Right lobe of liver (tissue), 6 donors: ENCODE results near the gene SLC22A1. TPM values are rescaled to one million over a fixed set of nuclear protein-coding genes. Genes with fewer than 3 reads are reported as not detected.
A peak's percentile ranks its signal among the peaks of the same experiment; 100 is the strongest.

Source experiments
- ATAC-seq, 4 donors: fragments of 200-7000 bp; cut with Tn5 transposase; one replicate each; pipeline ENCODE4 v1.9.1; 2020; ENCODE audit warnings: mild to moderate bottlenecking in 4 of 4, moderate library complexity in 4 of 4
- DNase-seq, 3 donors: peaks; one replicate each; pipeline ENCODE4 v3.0.0-alpha.2; 2020
- H3K27ac ChIP-seq, 3 donors: fragments of 200-600 bp; one replicate each; pipeline ENCODE4 v1.8.0; 2022
- H3K27me3 ChIP-seq, 2 donors: fragments of 200-600 bp; one replicate each; pipeline ENCODE4 v1.8.0; 2022
- H3K36me3 ChIP-seq, 4 donors: fragments of 200-600 bp; sonication (generic) in 1 of 4; one replicate each; pipeline versions ENCODE4 v1.5.1 to v1.8.0; 2017 to 2022; ENCODE audit warnings: control low read depth in 1 of 4
- H3K4me1 ChIP-seq, 4 donors: fragments of 200-600 bp; sonication (generic) in 1 of 4; one replicate each; pipeline versions ENCODE4 v1.5.1 to v1.8.0; 2017 to 2022; ENCODE audit warnings: control low read depth in 1 of 4
- H3K4me3 ChIP-seq, 3 donors: fragments of 200-600 bp; one replicate each; pipeline ENCODE4 v1.8.0; 2022
- H3K9me3 ChIP-seq, 4 donors: fragments of 200-600 bp; sonication (generic) in 1 of 4; one replicate each; pipeline versions ENCODE4 v1.5.1 to v1.8.0; 2017 to 2022; ENCODE audit warnings: control low read depth in 1 of 4
- POLR2A ChIP-seq: fragments of 450-650 bp; IDR thresholded peaks from one replicate; pipeline ENCODE4 v1.6.1; 2017; ENCODE audit warnings: antibody characterized with exemption, mild to moderate bottlenecking
- WGBS: methylation state at CpG from one replicate; pipeline ENCODE4 v1.1.6; 2018; ENCODE audit warnings: low coverage, low lambda C conversion rate; ENCODE audit not compliant: insufficient coverage; ENCODE audit errors: missing lambda C conversion rate; 5-methylcytosine and 5-hydroxymethylcytosine counted together
- intact Hi-C, 2 donors: fragments of 100-400 bp; cut with DNase I; formaldehyde crosslinking; loops; one replicate each; pipeline versions ENCODE4 v1.11.2 to v1.14.1; 2022
- total RNA-seq, 6 experiments: library from RNA; depleted of rRNA in 2 of 6; stranded (reverse); fragments of >200 nt in 2 of 6; fragmentation: NEBNext Ultra II Directional in 3 of 6; extraction: Animal tissue kit (Norgen Biotek cat#: 25700) in 3 of 6; gene quantifications; one replicate each; pipeline versions ENCODE4 v1.1.0 to v1.2.4, GENCODE V29; 2016 to 2023
- TF ChIP-seq, protein P1 (sequence below), 4 donors: fragments of 200-600 bp in 3 of 4; fragments of 450-650 bp in 1 of 4; IDR thresholded peaks; one replicate each; pipeline versions ENCODE4 v1.5.1 to v1.8.0; 2016 to 2022; ENCODE audit warnings: antibody characterized with exemption in 4 of 4, mild to moderate bottlenecking in 2 of 4
- donor health status: DM: no; HTN: yes; CAD: no.
- donor health status: DM: no; HTN: no; CAD: no.
- donor health status: DM: no; HTN: no; CAD: no.
- donor health status: DM: no; HTN: yes; CAD: no.
- donor health status: DM: no; HTN: yes; CAD: no.

SLC22A1 gene
- total RNA-seq, 6 experiments from 2014 or later: 190 to 1,656 (median 769) TPM

DNA sequence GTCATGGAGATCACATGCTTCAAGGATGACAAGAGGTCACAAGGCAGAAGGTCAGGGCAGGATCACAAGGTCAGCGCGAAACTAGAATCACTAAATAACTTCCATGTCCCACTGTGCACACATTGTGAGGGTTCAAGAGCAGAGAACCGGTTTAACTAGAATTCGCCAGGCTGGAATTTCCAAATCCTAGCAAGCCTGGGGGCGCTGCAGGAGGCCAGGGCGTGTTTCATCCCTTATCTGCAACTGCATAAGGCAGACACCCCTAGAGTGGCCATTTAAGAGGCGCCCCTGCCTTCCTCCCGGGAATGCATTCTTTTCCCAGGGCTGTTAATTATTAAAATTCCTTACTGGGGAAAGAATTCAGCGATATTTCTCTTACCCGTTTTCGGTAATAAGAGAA, 40.2 kb upstream of the SLC22A1 start:
- Histone ChIP-seq H3K27ac (no peak overlapping the region), H3K4me1 (peaks cover 0 to 37% (median 18%) of the 10 kb centered on the region in 4 donors), H3K9me3 (no peaks in the 10 kb centered on the region), H3K36me3 (peaks cover 8 to 65% (median 24%) of the 10 kb centered on the region in 4 donors), H3K4me3 (no peak overlapping the region), H3K27me3 (no peaks in the 10 kb centered on the region)
- 100% methylated on average over 7 of the region's 11 CpGs for WGBS
- TF ChIP-seq, protein P1, sequence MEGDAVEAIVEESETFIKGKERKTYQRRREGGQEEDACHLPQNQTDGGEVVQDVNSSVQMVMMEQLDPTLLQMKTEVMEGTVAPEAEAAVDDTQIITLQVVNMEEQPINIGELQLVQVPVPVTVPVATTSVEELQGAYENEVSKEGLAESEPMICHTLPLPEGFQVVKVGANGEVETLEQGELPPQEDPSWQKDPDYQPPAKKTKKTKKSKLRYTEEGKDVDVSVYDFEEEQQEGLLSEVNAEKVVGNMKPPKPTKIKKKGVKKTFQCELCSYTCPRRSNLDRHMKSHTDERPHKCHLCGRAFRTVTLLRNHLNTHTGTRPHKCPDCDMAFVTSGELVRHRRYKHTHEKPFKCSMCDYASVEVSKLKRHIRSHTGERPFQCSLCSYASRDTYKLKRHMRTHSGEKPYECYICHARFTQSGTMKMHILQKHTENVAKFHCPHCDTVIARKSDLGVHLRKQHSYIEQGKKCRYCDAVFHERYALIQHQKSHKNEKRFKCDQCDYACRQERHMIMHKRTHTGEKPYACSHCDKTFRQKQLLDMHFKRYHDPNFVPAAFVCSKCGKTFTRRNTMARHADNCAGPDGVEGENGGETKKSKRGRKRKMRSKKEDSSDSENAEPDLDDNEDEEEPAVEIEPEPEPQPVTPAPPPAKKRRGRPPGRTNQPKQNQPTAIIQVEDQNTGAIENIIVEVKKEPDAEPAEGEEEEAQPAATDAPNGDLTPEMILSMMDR (IDR thresholded peaks at IDR 0.05): no peak
- TF ChIP-seq POLR2A: no peak
- peak in 1 of 3 donors; percentile 8 for DNase-seq
- ATAC-seq: no peak
- intact Hi-C loops: no loop called here

- H3K9me3 ChIP-seq: no peaks in the 10 kb centered on the region
- peaks cover 0 to 37% (median 18%) of the 10 kb centered on the region in 4 donors for H3K4me1 ChIP-seq
- ATAC-seq (peak in 2 of 4 donors; percentile 17 to 20), DNase-seq (peak in 1 of 3 donors; percentile 76)
- no peaks in the 10 kb centered on the region for H3K27me3 ChIP-seq
- peak overlapping the region in 1 of 3 donors; percentile 6 for H3K27ac ChIP-seq
- peaks cover 8 to 63% (median 24%) of the 10 kb centered on the region in 4 donors for H3K36me3 ChIP-seq
- WGBS: 50% methylated on average over 6 of the region's 8 CpGs
- no peak overlapping the region for H3K4me3 ChIP-seq
- TF ChIP-seq, protein P1 (IDR thresholded peaks at IDR 0.05): no peak
- no peak for TF ChIP-seq POLR2A
- intact Hi-C loops: no loop called here
These were observed 39.0 kb upstream of the SLC22A1 start for GRCh38 chr6:160082627-160083026.

GRCh38 chr6:160084198-160084776, 37.3 kb upstream of the SLC22A1 start:
- ATAC-seq (peak; percentile 20 to 31 (median 25)), DNase-seq (no peak)
- no peak for TF ChIP-seq POLR2A
- TF ChIP-seq, protein P1 (IDR thresholded peaks at IDR 0.05): no peak
- WGBS: 88% methylated on average over 9 of the region's 18 CpGs
- no peaks in the 10 kb centered on the region for H3K27me3 ChIP-seq
- intact Hi-C loops: no loop called here
- no peak overlapping the region for H3K4me3 ChIP-seq
- H3K27ac ChIP-seq: peak overlapping the region; percentile 28 to 85 (median 37)
- H3K4me1 ChIP-seq: peaks cover 0 to 39% (median 17%) of the 10 kb centered on the region in 4 donors
- no peaks in the 10 kb centered on the region for H3K9me3 ChIP-seq
- peaks cover 8 to 57% (median 27%) of the 10 kb centered on the region in 4 donors for H3K36me3 ChIP-seq

DNA sequence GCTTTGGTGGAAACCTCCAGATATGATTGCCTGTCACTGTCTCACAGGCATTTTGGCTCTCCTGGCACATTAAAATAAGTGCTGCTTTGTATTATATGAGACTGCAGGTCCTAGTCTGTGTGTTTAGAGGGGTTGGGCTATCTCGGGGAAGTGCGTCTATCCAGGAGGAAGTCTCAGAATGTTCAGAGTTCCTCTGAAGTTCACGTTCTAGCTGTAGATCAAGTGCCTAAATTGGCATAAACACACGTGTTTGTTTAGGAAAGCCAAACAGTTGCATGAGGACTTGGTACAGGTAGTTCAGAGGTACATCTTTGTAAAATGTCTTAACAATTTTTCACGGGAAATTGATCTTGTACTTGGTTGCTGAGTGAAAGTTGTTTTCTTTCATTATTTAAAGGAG, 36.4 kb upstream of the SLC22A1 start:
- ATAC-seq (peak; percentile 27 to 73 (median 71)), DNase-seq (no peak)
- H3K4me3 ChIP-seq: no peak overlapping the region
- peaks cover 0 to 39% (median 14%) of the 10 kb centered on the region in 4 donors for H3K4me1 ChIP-seq
- H3K9me3 ChIP-seq: no peaks in the 10 kb centered on the region
- peaks cover 8 to 63% (median 30%) of the 10 kb centered on the region in 4 donors for H3K36me3 ChIP-seq
- intact Hi-C loops: no loop called here
- 36% methylated on average over 5 of the region's 5 CpGs for WGBS
- peak overlapping the region; percentile 28 to 85 (median 37) for H3K27ac ChIP-seq
- TF ChIP-seq, protein P1 (IDR thresholded peaks at IDR 0.05): no peak
- TF ChIP-seq POLR2A: no peak
- no peaks in the 10 kb centered on the region for H3K27me3 ChIP-seq
